ENCODE results near the gene MYO1D.

Gene MYO1D

GRCh38 chr17:32504166-32504990 is 372.5 kb downstream of the MYO1D start:
- no peak for DNase-seq (ENCODE audit: low read depth in 2 of 2)

GRCh38 chr17:32503251-32504165 is 373.4 kb downstream of the MYO1D start:
- no peak for DNase-seq (ENCODE audit: low read depth in 2 of 2)

GRCh38 chr17:32502710-32503109 is 374.2 kb downstream of the MYO1D start:
- DNase-seq (ENCODE audit: low read depth in 2 of 2): no peak

- no peak for DNase-seq (ENCODE audit: low read depth in 2 of 2)
Measured at GRCh38 chr17:32502013-32502412, 374.9 kb downstream of the MYO1D start.

- DNase-seq (ENCODE audit: low read depth in 2 of 2): no peak
Measured at GRCh38 chr17:32498391-32498790, 378.5 kb downstream of the MYO1D start.

- DNase-seq (ENCODE audit: low read depth in 2 of 2): no peak
Measured at GRCh38 chr17:32497431-32498205, 379.3 kb downstream of the MYO1D start.

- no peak for DNase-seq (ENCODE audit: low read depth in 2 of 2)
Measured at GRCh38 chr17:32496395-32497073, 380.4 kb downstream of the MYO1D start.

- DNase-seq (ENCODE audit: low read depth in 2 of 2): no peak
Measured at GRCh38 chr17:32495359-32496231, 381.3 kb downstream of the MYO1D start.

DNA sequence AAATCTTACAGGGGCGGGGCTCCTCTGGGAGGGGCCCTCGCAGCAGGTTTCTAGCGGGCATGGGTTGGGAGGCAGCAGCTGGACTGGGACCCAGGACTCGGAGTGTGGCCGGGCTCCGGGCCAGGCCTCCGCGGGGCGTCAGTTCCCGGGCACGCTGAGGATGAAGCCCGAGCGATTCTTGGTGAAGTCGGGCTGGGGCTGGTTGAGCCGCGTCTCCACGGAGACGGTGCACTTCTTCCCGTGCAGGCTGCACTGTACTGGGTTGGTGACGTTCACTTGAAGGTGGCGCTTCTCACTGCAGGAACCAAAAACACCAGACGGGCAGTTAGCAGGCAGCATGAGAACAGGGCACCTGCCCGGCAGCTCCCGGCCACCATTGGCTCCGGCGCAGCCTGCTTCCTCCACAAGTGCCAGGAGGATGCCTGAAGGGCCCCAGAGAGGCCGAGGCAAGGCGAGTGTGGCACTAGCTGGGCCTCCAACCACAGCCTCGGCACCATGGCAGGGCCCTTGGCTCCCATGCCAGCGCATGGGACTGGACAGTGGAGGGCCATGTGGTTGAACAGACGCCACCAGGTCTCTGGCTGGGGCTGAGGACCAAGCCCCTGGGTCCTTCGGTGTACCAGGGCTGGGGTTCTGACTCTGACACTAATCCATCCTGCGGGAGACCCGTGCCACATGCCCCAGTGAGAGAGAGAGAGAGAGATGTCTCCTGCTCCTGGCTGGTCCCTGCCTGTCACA is 382.1 kb downstream of the MYO1D start:
- DNase-seq (ENCODE audit: low read depth in 2 of 2): no peak

DNA sequence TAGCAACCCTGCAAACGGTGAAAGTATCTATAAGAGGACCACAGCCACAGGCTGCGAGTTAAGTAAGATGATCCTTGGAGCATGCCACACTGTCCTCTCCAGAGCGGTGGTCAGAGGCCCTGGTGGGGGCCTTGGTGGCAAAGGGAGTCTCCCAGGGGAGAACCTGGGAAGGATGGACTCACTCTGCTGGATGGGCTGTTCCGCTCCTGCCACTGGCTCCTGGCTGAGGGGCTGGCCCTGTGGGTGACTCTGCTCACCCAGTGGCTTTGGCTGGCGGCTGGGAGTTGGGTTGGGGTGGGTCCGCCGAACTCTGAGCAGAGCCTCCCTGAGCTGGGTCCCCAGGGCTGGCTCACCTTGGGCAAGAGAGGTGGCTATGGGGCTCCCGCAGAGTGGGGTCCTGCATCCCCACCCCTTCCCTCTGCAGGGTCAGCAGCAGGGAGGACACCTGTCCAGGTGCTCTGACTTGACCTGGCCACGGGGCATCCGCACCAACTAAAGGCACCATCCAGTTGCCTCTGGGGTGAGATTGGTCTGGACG is 382.9 kb downstream of the MYO1D start:
- DNase-seq (ENCODE audit: low read depth in 2 of 2): no peak

GRCh38 chr17:32493571-32493970 is 383.4 kb downstream of the MYO1D start:
- DNase-seq (ENCODE audit: low read depth in 2 of 2): no peak

DNA sequence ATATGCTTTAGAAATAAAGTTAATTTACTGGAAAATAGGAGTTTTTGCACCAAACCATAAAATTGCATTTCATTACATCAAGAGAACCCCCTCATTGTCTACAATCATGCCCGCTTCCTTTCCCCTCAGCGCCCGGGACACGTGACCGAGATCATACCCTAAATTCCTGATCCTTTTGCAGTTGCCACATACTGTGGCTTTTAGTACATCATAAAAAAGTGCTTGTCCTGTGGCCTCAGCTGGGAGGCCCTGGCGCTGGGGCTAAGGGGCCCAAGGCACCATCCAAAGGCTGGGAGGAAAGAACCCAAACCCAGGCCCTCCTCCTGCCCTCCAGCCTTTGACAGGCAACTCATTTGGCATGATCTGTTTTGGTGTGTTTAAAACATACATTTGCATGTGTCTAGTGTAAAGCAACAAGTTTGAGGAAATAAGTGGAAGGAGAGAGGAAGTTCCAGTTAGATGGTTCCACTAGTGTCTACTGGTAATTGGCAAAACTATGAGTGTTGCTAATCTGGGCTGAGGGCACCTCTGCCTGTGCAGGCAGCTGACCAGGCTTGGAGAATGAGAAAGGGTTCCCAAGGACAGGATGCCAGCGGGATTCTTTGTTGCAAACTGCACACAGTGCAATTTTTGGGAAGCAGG is 384.2 kb downstream of the MYO1D start:
- no peak for DNase-seq (ENCODE audit: low read depth in 2 of 2)

DNA sequence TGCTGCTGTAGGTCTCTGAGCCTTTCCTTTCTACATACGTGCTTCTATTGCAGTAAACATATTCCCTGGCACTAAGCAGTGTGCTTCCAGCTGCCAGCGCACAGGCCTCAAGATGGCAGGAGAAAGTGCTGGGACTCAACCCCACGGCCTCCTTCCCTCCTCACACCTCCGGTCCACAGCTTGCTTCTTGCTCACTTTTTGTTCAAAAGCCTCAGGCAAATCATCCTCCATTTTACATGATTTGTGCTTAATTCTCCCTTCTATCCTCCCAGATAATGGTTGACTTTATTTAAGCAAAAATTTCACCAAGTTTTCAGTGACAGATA is 384.7 kb downstream of the MYO1D start:
- no peak for DNase-seq (ENCODE audit: low read depth in 2 of 2)

DNA sequence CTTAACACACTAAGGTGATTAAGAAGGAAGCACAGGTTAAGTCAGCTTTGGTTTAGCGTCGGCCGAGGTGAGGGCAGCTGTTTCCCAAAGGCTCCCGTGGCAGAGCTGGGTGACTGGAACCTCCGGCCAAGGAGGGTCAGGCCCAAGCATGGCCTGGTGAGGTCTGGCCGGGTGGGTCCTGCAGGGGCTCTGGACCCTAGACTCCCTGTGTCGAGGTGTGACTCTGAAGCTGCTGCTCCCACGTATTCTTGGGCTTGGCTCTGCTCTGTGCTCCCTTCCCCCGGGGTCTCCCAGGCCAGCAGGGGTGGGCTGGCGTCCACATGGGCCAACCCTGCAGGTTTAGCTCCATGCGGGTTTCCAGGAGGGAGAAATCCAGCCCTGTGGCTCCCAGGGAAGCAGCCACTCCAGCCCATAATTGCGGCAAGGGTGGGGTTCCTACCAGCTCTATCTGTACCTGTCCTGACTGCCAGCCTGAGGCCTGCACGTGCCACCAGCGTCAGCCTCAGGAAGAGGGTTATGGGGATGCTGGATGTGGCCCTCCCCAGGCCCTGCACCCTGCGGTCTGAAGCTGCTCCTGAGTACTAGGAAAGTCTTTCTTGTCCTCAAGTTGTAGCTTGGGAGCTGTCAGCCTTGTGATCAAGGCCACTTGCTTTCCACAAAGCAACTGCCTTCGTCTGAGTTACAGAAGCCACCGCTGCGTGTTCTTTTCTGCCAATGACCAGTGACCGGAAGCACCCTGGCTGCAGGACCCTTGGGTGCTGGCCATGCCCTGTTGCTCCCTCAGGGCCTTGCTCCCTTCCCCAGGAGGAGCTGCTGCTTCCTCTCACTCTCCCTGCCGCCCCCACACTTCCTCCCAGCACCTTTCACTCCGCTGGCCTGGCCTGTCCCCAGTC is 385.3 kb downstream of the MYO1D start:
- peak in 1 of 2 experiments; percentile 30 for DNase-seq (ENCODE audit: low read depth in 2 of 2)

DNA sequence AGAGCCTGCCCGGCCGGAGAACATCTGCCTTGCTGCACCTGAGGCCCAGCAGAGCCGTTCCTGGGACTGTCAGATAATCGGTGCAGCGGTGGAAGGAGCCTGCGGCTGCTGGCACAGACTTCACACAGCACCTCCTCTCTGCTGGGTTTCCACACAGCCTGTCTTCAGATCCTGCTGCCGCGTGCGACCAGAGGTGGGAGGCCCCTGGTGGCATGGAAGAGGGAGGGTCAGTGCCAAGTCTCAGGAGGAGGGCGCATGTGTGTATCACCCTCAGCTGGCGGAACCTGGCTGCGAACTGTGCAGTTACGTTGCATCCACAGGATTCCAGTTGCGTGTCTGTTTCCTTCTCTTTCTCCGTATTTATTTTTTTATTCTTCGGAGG is 386.8 kb downstream of the MYO1D start:
- no peak for DNase-seq (ENCODE audit: low read depth in 2 of 2)

- DNase-seq (ENCODE audit: low read depth in 2 of 2): no peak
Measured at GRCh38 chr17:32489320-32490100, 387.4 kb downstream of the MYO1D start.

DNA sequence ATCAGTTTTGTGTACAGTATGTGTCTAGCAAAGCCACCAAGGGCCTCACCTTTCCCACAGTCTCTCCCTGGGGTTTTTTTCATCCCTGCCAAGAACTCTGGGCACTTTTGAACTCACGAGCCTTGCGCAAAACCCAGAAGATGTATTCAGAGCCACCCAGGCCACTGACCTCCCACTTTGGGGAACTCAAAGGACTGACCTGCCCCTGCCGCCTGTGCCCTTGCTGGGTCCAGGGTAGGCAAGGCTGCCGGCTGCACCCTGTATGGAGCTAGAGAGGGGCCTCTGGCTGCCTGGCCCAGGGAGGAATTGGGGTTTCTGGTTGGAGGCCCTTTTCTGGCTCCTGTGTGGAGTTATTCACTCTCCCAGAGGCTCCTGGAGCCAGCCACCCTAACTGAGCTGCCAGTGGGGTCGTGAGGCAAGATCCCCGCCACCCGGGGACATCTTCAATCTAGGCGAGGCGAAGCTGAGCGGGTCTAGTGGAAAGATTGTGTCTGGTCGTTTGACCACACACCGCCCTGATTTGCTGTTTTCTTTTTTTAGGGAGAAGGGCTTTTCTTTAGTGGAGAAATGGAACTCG is 388.2 kb downstream of the MYO1D start:
- no peak for DNase-seq (ENCODE audit: low read depth in 2 of 2)

All from stimulated activated CD4-positive, alpha-beta T cell treated with anti-CD3 and anti-CD28 coated beads, Interleukin-12 subunit alpha, Interleukin-12 subunit beta, amount 100 ng/mL, for 24 hours (primary cell).